ENCODE results near the gene CCDC92B. TPM values are rescaled to one million over a fixed set of nuclear protein-coding genes. Genes with fewer than 3 reads are reported as not detected.
"Not testable (repeated sequence)": the region's sequence is repeated elsewhere in the genome, so short reads cannot be mapped to it uniquely, and the experiment has no call there.

The CCDC92B gene
- total RNA-seq, 1 experiment from 2014 or later, result not detected

DNA sequence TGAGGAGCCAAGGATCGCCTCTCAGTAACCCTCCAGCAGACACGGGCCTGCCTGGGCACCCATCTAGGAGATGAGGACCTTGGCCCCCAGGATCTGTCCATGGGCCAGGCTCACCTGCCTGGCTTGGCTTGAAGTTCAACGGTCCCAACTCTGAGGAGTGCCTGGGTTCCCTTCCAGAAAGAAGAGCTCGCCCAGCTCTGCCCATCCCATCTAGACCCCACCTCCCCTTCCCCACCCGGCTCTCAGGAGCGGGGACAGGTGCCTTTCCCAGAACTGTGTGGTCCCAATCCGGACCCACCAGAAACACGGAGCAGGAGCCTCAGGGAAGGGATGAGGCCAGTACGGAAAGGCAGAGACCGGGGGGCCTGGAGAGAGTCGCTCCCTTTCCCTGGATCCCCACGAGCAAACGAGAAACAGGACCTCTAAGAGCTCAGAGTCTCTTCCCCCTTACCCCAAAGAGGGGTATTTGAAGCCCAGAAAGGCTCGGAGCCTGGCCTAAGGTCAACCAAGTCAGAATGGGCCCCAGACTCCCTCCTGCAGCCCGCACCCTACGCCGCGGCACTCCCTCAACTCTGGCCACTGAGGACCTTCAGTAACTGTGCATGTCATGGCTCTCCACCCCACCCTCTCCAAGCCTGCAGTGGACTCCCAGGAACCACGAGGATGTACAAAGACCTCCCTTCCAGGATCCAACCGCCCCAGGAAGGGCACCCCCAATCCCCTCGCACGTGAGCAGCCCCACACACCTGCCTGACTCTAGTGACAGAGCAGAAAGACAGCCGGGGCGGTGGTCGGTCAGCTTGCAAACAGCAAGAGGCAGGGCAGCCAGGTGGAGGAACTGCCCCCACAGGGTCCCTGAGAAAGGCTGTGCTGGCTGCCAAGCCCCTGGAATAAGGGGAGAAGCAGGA lies 43.3 kb downstream of the CCDC92B start:
- H3K27me3 ChIP-seq, result no peaks in the 10 kb centered on the region
- no peak overlapping the region for H3K27ac ChIP-seq
- no peak for DNase-seq
- no peak overlapping the region for H3K4me3 ChIP-seq
- H3K36me3 ChIP-seq, result no peaks in the 10 kb centered on the region
- H3K4me1 ChIP-seq, result no peaks in the 10 kb centered on the region
- H3K9me3 ChIP-seq (replicated peaks), result no peaks in the 10 kb centered on the region

DNA sequence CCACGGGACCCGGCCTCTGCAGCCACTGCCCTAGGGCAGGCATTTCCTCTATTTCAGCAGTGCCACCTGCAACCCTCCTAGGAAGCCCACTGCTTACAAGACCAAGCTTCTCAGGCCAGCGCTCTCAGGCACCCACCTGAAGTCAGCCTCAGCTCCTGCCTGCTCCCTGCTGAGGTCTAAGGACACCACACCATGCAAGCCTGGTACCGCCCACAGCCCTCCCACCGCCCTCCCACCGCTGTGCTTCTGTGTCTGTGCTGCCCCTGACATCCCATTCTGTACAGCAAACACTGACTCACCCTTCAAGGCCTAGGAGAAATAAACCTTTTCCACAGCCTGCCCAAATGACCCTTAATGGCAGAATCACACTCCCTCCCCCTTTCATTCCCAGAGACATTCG lies 44.2 kb downstream of the CCDC92B start:
- DNase-seq, result no peak
- Histone ChIP-seq H3K4me3 (no peak overlapping the region), H3K9me3 (replicated peaks) (no peaks in the 10 kb centered on the region), H3K27me3 (no peaks in the 10 kb centered on the region), H3K27ac (no peak overlapping the region), H3K36me3 (no peaks in the 10 kb centered on the region), H3K4me1 (no peaks in the 10 kb centered on the region)

DNA sequence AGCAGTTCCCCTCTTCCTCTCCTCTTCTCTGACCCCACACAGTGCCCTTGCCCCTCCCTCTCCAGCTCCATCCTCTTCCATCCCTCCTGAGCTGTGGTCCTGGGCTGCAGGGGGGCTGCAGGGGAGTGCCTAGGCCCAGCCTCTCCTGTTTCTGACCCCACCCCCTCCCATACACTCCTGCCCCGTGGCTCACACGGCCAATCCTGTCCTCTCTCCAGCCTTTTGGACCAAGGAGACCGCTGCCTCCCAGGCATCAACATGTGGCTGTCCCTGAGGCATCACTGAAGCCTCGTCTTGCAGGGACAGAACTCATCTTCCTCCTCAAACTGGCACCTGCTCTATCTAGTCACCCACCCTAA lies 44.6 kb downstream of the CCDC92B start:
- Histone ChIP-seq H3K27ac (no peak overlapping the region), H3K27me3 (no peaks in the 10 kb centered on the region), H3K4me1 (no peaks in the 10 kb centered on the region), H3K4me3 (no peak overlapping the region), H3K9me3 (replicated peaks) (no peaks in the 10 kb centered on the region), H3K36me3 (no peaks in the 10 kb centered on the region)
- DNase-seq, result no peak

DNA sequence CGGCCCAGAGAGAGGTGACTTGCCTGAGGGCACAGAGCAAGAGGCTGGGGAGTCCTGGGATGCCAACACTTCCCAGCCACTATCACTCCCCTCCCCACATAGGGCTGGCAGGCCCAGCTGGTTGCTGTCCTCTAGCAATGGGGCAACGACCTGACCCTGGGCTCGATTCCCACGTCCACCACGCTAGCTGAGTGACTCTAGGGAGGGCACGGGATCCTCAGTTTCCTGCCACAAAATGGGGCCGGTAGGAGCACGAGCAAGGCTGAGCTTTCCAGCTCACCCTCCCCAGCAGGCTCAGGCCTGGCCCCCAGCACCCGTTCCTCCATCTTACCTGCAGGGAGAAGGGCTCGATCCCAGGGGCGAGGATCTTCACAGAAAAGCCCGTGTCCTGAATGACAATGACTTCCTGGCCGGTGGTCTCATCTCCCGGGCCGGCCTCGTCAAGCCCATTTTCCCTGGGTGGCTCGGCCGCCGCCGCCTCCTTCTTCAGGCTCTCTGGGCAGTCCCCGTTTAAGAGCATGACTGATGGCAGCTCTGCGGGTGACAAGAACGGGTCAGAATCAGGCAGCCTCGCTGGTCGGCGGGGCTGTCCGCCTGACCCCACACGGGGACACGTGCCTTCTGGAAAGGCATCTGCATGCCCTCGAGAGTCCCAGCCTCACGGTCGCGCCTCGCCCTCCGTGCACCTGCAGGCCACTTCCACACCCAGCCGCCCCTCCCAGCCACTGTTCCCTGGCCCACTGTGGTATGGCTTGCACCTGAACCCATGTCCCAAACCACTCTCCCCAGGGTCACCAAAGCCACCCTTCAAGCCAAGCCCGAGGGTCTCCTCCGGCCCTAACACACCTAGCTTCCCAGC lies 45.2 kb downstream of the CCDC92B start:
- H3K9me3 ChIP-seq (replicated peaks), result no peaks in the 10 kb centered on the region
- no peak for DNase-seq
- H3K27me3 ChIP-seq, result no peaks in the 10 kb centered on the region
- H3K36me3 ChIP-seq, result 0 out of 2 replicates have a peak, but pooled peaks cover 2% of the 10 kb centered on the region
- H3K27ac ChIP-seq, result no peak overlapping the region
- no peaks in the 10 kb centered on the region for H3K4me1 ChIP-seq
- H3K4me3 ChIP-seq, result no peak overlapping the region

DNA sequence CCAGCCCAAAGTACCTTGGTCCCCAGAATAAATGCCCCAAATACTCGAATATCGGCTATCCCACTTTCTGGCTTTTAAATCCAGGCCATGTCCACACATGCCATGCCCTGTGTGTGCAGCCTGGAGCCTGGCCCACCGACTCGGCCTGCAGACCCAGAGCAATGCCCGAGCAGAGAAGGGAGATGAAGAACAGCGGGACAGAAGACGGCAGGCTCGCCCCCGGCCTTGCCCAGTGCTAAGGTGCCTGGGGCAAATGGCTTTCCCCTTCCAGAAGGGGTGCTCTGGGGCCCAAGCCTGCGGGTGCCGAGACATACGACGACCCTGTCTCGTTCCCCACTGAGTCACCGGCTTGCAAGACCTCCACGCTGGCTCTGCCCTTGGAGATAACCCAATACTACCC lies 45.8 kb downstream of the CCDC92B start:
- H3K36me3 ChIP-seq, result 0 out of 2 replicates have a peak, but pooled peaks cover 2% of the 10 kb centered on the region
- H3K9me3 ChIP-seq (replicated peaks), result no peaks in the 10 kb centered on the region
- H3K27ac ChIP-seq, result no peak overlapping the region
- H3K4me1 ChIP-seq, result no peaks in the 10 kb centered on the region
- H3K4me3 ChIP-seq, result no peak overlapping the region
- DNase-seq, result no peak
- no peaks in the 10 kb centered on the region for H3K27me3 ChIP-seq

DNA sequence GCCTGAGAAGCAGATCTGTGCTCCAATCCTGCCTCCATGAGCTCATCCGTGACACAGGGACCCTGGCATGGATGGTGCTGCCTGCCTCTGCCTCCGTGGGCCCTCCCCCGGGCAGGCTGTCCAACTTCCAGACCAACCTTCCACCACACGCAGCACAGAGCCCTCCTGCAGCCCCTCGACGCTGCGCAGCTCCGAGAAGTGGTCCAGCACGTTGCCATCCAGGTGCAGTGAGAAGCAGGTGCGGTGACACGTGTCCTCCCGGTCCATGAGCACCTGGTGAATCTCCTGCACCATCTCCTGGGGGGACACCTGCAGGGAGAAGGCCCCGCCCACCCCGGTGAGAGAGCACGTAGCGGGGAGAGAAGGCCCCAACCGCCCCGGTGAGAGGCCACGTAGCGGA lies 46.3 kb downstream of the CCDC92B start:
- DNase-seq, result no peak
- Histone ChIP-seq H3K27ac (no peak overlapping the region), H3K4me3 (no peak overlapping the region), H3K36me3 (0 out of 2 replicates have a peak, but pooled peaks cover 2% of the 10 kb centered on the region), H3K27me3 (no peaks in the 10 kb centered on the region), H3K9me3 (replicated peaks) (no peaks in the 10 kb centered on the region), H3K4me1 (no peaks in the 10 kb centered on the region)

DNA sequence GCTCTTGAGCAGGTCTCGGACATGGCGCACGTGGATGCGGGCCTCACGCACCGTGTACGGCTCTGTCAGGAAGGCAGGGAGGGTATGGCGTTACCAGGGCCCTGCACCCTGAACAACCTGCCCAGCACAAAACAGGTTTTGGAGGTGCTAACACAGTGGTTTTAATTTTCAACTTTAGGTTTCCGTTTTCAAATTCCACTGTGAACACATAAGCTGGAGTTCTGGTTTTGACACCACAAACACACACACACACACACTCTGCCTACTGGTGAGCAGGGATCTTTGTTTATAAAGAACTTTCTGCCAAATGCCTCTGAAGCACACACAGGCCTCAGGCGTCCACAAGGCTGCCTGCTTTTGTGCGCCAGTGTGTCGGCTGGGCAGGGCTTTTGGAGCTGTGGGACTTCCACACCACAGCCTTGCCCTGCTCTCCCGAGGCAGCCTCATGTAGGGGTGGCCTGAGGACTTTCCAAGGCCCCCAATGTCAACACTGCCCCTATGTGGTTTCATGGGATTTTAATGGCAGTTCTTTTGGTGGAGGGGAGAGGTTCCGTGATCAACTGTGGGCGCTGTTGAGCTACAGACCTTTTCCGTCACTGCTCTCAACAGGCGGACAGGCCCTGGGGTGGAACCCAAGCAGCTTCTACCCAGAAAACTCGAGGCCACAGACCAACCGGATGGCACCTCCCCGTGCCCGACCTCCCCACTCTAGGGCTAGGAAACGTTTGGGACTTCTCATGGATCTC lies 47.3 kb downstream of the CCDC92B start:
- no peaks in the 10 kb centered on the region for H3K27me3 ChIP-seq
- H3K4me3 ChIP-seq, result no peak overlapping the region
- H3K27ac ChIP-seq, result no peak overlapping the region
- DNase-seq, result no peak
- H3K9me3 ChIP-seq (replicated peaks), result no peaks in the 10 kb centered on the region
- H3K4me1 ChIP-seq, result no peaks in the 10 kb centered on the region
- 0 out of 2 replicates have a peak, but pooled peaks cover 2% of the 10 kb centered on the region for H3K36me3 ChIP-seq

DNA sequence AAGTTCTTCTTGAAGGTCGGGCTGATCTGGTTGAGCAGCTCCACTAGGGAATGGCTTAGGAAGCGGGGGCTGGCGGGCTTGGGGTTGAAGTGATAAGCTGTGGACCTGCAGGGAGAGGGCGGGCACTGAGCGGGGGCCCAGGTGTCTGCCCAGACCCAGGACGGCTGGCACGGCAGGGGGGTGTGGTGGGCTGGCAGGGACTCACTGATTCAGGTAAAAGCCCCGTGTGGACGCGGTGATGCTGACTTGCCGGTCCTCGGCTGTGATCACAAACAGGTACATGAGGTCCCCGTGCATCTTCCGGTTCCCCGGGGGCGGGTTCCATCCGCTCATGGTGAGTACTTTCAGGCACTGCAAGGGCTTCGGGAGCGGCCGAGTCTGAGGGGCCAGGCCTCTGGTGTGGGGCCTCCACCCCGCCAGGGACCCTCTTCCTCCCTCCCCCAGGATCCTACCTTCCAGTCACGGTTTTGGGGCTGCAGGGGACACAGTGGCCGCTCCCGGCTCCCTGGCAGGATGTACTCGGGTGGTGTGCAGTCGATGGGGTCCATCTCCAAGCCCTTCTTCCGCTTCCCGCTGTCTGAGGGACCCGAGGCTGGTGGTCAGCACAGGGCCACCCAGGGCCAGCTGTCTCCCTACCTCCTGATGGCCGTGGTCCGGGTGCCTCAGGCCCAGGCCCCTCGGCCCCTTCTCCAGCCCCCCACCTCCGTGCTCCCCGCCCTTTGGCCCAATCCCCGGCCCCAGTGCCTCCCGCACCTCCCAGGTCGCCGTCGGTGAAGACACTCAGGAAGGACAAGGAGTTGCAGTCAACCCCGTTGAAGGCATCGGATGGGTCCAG lies 48.1 kb downstream of the CCDC92B start:
- no peaks in the 10 kb centered on the region for H3K9me3 ChIP-seq (replicated peaks)
- H3K4me1 ChIP-seq, result no peaks in the 10 kb centered on the region
- no peak overlapping the region for H3K27ac ChIP-seq
- H3K36me3 ChIP-seq, result 0 out of 2 replicates have a peak, but pooled peaks cover 2% of the 10 kb centered on the region
- no peak for DNase-seq
- H3K27me3 ChIP-seq, result no peaks in the 10 kb centered on the region
- H3K4me3 ChIP-seq, result no peak overlapping the region

DNA sequence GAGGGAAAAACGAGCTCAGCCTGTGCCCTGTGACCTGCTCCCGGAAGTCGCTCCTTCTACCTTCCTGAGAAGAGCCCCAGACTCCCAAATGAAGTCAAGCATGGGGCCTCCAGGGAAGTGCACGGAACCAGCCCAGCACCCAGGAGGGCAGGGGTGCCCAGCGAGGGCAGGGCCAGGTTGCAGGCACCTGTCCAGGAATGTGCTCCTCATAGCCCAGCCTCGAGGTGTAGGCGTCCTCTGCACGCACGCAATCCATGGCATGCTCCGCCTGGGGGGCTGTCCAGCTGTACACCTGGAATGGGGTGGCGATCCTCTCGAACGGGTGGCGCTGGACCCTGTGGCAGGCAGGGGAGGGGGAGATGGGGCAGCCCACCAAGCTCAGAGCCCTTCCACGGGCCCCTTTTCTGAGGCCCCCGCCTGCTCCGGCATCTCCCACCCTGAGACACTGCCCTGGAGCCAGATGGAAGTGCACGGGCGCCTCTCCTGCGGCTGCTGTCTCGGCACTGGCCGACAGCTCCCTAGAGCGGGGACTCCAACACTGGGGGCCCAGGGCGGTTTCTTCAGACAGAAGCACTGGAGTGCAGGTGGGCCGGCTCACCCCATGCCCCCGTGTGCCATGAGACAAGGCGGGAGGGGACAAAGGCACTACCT lies 48.8 kb downstream of the CCDC92B start:
- Histone ChIP-seq H3K36me3 (0 out of 2 replicates have a peak, but pooled peaks cover 2% of the 10 kb centered on the region), H3K4me1 (no peaks in the 10 kb centered on the region), H3K27me3 (no peaks in the 10 kb centered on the region), H3K4me3 (no peak overlapping the region), H3K27ac (no peak overlapping the region), H3K9me3 (replicated peaks) (no peaks in the 10 kb centered on the region)
- DNase-seq, result no peak

DNA sequence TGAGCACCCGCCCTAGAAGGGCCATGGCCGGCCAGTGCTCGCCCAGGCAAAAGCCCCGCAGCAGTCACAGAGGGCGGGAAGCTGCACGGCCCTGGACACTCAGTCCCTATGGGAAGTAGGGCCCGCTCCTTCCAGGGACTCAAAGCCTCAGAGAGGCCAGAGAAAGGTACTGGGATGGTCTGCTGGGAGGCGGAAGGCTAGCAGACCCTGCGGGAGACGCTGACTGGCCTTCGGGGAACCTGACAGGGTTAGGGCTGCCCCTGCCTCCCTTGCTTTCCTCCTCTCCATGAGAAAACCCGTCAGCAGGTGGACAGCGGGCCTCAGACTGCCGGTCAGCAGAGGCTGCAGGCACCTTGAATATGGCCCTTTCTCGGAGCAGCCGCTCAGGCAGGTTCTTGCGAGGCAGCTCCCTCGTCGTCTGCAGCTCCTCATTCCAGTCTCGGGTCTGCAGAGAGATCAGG lies 49.4 kb downstream of the CCDC92B start:
- Histone ChIP-seq H3K4me3 (no peak overlapping the region), H3K36me3 (0 out of 2 replicates have a peak, but pooled peaks cover 2% of the 10 kb centered on the region), H3K4me1 (no peaks in the 10 kb centered on the region), H3K27ac (no peak overlapping the region), H3K27me3 (no peaks in the 10 kb centered on the region), H3K9me3 (replicated peaks) (no peaks in the 10 kb centered on the region)
- no peak for DNase-seq

DNA sequence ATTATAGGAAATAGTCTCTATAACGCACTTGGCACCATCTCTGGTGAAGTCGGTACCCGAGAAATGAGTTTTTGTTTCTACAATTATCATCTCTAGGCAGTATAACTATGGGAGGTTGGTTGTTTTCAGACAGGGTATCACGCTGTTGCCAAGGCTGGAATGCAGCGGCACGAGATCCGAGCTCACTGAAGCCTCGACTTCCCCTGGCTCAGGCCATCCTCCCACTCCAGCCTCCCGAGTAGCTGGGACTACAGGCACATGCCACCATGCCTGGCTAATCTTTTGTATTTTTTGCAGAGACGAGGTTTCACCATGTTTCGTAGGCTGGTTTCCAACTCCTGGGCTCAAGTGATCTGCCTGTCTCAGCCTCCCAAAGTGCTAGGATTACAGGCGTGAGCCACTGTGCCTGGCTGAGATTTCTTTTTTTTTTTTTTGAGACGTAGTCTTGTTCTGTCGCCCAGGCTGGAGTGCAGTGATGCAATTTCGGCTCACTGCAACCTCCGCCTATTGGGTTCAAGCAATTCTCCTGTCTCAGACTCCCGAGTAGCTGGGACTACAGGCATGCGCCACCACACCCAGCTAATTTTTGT lies 50.1 kb downstream of the CCDC92B start:
- not testable (repeated sequence) for H3K27me3 ChIP-seq; H3K27ac ChIP-seq; H3K4me1 ChIP-seq; H3K9me3 ChIP-seq (replicated peaks); DNase-seq; H3K36me3 ChIP-seq; H3K4me3 ChIP-seq

DNA sequence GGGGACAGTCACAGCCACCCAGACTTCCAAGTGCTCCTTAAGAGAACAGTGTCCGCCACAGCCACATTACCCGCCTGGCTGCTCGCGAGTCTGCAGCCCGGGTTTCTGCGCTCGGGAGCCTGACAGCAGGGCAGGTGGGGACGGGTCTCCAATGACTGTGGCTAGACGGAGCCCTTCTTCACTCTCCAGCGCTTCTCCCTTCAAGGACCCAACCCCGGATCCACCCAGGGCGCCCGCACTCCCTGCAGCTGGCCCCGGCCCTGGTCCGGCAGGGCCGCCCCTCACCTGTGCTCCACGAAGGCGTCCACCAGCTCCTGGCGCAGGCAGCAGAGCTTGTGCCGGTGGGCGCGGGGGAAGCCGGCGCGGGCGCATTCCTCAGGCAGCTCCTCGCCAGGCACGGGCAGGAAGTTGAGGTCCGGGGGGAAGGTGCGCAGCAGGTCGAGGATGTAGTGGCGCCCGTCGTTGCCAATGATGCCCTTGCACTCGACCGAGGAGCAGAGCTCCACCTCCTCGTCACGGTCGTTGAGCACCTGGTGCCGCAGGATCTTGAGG lies 51.8 kb downstream of the CCDC92B start:
- no peak for DNase-seq
- Histone ChIP-seq H3K4me1 (no peaks in the 10 kb centered on the region), H3K27me3 (no peaks in the 10 kb centered on the region), H3K27ac (no peak overlapping the region), H3K36me3 (0 out of 2 replicates have a peak, but pooled peaks cover 2% of the 10 kb centered on the region), H3K4me3 (no peak overlapping the region), H3K9me3 (replicated peaks) (no peaks in the 10 kb centered on the region)
